NCI-H2081 (cell line): ENCODE data around the gene ATM.
"Not testable (repeated sequence)": the region's sequence is repeated elsewhere in the genome, so short reads cannot be mapped to it uniquely, and the experiment has no call there.

ENCODE experiments used
- DNase-seq, 2 experiments: peaks; one replicate each; lab custom pipeline; 2025; lab: John Stamatoyannopoulos, UW

The ATM gene

GRCh38 chr11:108370315-108370714 is 147.4 kb downstream of the ATM start:
- no peak for DNase-seq

- DNase-seq, result no peak
These were observed 148.1 kb downstream of the ATM start for GRCh38 chr11:108370990-108371389.

GRCh38 chr11:108373505-108373904 is 150.6 kb downstream of the ATM start:
- DNase-seq, result not testable (repeated sequence)

GRCh38 chr11:108388576-108388975 is 165.7 kb downstream of the ATM start:
- DNase-seq, result no peak

GRCh38 chr11:108392353-108392752 is 169.5 kb downstream of the ATM start:
- no peak for DNase-seq

GRCh38 chr11:108393046-108393445 is 170.2 kb downstream of the ATM start:
- no peak for DNase-seq

GRCh38 chr11:108394744-108395284 is 171.9 kb downstream of the ATM start:
- no peak for DNase-seq

- DNase-seq, result not testable (repeated sequence)
These were observed 173.8 kb downstream of the ATM start for GRCh38 chr11:108396672-108397071.

GRCh38 chr11:108398439-108398838 is 175.6 kb downstream of the ATM start:
- DNase-seq, result no peak

- no peak for DNase-seq
These were observed 179.4 kb downstream of the ATM start for GRCh38 chr11:108402241-108402640.

GRCh38 chr11:108403052-108403451 is 180.2 kb downstream of the ATM start:
- DNase-seq, result no peak

GRCh38 chr11:108405706-108406105 is 182.8 kb downstream of the ATM start:
- DNase-seq, result no peak

GRCh38 chr11:108414958-108415357 is 192.1 kb downstream of the ATM start:
- DNase-seq, result no peak

GRCh38 chr11:108417551-108417950 is 194.7 kb downstream of the ATM start:
- not testable (repeated sequence) for DNase-seq
